Activated CD8-positive, alpha-beta memory T cell treated with anti-CD3 and anti-CD28 coated beads, Interleukin-2, amount 50 U/mL, for 1 hour (primary cell): ENCODE measurements around the gene MYO1G.

Source experiments
- DNase-seq: peaks from one replicate; pipeline ENCODE4 v3.0.0-alpha.2; 2020; ENCODE audit errors: extremely low read depth

MYO1G gene

DNA sequence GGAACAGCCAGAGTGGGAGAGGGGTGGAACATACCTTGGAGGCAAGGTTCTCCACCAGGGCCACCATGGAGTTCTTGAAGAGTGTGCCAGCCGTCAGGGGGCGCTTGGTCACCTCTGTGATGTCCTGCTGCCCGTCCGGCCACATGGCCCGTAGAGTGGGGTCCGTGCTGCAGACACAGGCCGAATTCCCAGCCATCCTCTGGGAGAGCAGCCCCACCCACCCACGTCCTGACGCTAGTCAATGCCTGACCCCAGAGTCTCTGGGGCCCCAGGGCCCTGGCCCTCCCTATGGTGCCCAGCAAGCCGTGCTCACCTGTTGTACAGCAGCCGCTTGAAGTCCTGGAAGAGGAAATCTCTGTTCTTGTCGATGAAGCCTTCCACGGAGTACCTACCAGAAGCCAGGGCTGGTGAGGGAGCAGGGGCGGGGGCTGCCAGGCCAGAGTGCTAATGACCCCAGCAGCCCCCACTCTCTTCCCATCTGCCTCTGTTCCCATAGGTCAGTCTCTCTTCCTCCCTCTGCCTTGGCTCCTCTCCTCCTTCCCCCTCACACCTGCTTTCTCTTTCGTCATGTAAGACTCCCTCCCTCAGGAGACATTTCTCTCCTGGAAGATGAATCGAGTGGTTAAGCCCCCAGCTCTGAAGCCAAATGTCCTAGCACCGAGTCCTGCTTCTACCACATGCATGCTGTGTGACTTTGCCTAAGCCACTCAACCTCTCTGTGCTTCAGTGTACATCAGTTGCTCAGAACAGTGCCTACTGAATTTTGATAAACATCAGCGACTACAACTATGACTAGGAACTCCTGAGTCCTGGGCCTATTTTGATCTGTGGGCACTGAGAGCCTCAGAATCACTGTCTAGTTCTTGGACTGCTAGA is 11.0 kb downstream of the MYO1G start:
- DNase-seq: no peak

DNA sequence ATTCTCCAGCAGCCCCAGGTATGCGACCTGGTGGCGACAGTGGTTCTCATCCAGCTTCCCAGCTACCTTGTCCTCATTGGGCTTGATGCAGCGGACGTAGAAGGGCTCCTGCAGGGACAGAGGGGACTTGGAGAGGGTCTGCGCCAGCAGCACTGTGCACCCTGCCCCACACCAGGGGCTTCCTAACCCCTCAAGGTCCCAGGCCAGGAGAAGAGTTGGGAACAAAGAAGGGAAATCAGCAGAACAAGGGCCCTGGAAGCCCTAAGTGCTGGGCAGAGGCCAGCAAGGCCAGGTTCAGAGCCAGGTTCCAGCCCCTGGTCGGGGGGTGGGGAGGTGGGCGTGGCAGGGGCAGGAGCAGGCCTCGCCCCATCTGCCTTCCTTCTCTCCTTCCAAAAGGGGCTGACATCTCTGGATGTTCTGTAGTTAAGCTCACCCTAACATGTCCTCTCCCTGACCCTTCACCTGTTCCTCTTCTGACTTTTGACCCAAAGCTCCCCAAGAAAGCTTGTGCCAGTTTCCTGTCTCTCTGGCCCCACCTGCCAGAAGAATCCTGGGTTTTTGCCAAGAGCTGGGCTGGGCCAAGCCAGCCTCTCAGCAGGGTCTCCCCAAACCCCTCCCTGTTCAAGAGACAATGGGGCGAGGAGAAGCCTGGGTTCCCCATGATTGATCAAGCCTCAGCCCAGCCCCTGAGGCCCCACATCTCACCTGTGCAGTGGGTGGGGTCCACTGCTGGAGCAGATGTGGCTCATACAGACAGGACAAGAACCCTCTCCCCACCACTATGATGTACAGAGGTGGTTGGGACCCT is 11.9 kb downstream of the MYO1G start:
- no peak for DNase-seq

DNA sequence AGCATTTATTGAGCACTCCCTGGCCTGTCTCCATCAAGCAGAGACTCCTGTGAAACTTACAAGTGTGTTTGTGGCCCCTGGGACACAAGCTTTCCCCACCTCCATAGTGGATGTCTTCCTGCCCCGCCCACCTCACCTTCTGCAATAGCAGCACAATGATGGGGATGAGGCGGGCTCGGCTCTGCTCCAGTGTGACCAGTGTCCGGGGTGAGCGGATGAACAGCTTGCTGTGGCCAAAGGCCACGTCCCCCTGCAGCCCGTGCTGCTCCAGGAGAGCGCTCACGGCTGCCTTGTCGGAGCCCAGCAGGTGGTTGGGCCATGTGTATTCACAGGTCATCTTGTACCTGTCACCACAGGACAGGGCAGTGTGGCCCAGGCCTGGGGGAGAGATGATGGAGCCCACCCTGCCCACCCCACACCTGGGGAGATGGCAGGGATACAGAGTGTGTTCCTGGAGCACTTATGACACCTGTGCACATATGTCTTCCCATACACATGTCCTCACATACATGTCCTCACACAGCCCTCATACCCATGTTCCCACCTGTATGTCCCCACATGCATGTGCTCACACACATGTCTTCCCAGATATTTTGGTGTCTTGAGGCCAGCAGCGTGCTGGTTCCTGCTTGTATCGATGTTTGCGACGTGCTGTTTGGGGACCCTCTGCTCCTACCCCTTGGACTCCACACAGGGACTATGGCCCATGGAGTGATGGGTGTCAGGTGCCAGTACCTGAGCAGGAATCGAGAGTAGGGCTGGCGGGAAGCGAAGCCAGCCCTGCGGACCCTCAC is 12.7 kb downstream of the MYO1G start:
- no peak for DNase-seq

DNA sequence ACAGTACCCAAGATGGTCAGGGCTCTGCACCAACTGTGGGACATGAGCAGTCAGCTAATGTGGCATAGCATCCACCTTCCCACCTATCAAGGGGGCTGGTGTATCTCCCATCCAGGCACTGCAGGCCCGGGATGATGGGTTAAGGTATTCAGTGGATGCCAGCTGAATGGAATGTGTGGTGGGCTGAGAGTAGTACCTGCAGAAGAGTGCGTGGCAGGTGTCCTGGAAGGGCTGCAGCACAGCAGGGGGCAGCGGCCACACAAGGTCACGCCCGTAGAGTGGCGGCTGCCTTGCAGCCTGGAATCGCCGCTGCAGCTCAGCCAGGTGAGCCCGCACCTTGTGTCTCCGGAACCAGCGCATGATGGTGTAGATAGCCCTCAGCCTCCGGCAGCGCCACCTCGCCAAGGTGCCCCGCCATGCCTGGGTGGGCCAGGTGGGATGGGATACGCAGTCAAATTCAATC is 13.3 kb downstream of the MYO1G start:
- DNase-seq: no peak

DNA sequence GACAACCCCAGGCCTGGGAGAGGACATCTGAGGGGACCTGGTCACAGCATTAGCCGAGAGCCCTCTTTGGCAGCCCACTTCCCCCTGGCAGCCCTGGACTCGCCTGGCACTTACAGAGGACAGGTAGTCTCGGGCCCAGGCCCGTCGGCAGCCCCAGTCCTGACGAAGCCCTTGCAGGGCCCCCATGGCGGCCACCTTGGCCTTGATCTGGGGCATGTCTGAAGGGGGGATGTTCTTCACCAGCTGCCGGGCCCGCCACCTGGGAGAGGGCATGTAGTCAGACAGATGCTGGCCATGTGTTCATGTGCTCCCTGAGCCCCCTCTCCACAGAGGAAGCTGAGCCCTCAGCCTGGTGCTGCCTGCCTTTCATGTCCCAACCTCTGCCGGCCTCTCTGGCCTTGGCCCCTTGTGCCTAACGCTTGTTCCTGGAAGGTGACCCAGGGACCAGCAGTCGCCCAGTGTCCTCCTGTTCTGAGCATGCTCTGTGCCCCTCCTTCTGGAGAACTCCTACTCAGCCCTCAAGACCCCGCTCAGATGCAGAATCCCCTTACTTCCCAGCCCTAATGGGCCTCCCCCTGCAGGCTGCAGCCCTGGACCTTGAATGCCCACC is 13.9 kb downstream of the MYO1G start:
- DNase-seq: no peak

DNA sequence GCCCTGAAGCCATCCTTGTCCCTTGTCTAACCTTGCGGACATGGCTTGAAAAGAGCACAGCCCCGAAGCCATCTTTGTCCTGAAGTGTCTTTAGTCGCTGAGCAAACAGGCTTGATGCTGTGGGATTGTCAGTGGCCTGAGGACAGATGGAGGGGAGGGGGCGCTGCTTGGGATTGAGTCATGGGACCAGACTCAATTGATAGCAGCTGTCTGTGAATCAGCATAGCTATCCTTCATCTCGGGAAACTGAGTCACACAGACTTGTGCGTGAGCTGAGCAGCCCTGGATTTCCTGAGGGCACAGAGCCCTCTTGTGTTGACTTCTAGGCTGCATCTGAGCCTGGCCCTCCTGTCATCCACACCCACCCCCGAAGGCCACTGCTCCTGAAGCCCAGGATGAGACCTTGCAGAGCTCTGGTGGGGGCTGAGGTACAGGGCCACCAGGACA is 14.4 kb downstream of the MYO1G start:
- no peak for DNase-seq

DNA sequence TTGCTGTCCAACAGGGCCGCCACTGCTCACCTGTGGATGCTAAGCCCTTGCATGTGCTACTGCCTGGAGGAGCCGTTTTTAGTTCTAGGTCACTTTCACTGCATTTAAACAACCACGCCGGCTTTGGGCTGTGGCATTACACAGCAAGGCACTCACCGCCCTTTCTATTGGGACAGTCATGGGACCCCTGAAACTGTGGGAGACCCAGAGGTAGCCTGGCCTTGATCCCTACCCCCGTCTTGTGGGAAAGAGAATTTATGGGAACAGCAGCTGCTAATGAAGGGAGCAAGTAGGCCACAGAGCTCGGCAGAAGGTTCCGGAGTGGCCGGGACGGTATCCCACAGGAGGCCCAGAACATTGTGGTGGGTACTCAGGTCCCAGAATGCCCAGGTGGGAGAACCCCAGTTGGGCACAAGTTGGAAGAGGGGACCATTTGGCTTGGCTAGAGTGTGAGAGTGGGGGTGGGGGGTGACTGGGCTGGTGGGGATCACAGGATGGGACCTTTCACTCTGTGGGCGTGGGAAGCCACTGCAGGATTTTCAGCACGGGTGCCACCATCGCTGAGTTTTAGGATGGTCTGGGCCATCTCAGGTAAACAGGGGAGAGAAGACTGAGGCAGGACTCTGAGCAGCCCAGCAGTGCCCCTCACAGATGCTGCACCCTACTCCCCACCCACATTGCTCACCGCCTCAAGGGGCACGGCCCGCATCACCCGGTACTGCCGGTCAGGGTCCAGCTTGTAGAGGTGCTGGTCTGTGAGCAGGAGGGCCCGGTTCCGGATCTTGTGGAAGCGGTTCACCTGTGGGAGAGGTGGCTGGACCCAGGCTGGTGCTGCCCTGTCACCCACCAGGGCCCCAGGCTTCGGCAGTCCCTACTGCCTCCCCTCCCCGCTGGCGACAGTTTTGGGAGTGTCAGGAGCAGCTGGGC is 15.2 kb downstream of the MYO1G start:
- DNase-seq: no peak

DNA sequence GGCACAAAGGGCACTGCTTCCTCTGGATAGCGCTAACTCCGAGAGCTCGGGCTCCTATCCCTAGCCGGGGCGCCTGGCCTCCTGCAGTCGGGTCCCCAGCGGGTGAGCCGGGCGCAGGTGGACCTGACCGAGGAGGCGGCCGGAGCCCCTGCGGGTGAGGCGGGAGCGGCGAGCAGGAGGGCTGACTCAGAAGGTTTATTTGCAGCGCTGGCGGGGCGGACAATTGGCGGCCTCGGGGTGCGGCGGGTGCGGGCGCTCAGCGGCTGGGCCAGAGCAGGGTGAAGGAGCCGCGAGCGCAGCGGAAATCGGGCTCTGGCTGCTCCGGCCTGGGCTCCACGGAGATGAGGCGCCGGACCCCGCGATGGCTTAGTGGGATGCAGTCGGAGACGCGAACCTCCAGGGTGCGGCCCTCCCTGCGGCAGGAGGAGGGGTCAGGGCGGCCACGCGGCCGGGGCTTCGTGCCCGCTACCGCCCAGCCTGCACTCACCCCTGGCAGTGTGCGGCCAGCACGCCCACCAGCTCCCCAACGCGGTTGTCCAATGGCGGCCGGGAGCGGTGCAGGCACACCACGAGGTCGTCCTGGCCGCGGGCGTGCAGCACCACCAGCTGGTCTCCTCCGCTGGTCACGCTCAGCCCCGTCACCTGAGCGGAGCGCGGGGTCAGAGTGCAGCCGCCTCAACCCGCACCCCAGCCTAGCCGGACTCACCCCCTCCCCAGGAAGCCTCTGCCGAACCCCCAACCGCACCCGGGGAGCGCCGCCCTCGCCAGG is 16.1 kb downstream of the MYO1G start:
- no peak for DNase-seq

DNA sequence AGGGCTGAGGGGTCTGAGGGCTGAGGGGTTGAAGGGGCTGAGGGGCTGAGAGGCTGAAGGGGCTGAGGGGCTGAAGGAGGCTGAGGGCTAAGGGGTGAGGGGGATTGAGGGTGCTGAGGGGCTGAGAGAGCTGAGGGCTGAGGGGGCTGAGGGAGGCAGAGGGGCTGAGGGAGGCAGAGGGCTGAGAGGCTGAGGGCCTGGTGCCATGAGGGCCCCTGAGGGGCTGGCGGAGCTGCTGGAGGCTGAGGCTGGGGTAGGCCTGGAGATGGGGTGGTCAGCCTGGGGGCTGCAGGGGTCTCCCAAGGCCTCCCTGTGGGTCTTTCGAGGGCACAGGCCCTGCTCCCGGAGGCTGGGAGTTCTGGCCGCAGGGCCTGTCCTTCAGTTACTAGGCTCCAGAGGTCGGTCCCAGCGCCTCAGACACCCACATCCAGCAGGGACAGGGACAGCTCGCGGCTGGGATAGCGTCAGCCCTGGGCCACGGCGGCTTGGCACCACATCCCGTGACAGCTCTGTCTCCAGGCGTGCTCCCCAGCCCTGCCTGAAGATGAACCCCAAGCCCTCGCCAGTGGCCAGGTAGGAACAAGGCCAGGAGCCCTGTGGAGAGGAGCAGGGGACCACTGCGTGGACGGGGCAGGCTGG is 16.9 kb downstream of the MYO1G start:
- no peak for DNase-seq

DNA sequence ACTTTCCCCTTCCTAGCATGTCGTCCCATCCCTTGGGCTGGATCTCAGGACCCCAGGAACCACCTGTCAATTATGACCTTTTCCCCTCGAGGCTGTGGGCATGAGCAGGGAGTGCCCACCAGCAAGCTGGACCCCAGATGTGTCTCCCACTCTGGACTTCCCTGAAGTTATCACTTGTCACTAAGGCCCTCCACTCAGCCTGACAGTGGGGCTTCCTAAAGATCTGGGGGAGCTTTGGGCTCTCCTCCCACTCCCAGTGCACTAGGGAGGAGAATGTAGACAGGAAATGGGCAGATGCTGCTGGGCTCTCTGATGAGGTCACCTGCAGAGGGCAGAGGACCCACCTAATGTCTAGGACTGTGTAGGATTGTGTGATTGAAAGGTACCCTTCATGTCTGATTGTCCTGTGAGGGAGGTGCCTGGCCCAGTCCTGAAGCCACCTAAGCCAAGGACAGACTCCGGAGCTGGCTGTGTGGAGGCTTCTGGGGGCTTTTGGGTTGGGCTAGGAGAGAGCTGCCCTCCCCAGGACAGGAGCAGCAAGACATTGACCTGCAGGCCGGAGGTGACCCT is 18.7 kb downstream of the MYO1G start:
- no peak for DNase-seq

DNA sequence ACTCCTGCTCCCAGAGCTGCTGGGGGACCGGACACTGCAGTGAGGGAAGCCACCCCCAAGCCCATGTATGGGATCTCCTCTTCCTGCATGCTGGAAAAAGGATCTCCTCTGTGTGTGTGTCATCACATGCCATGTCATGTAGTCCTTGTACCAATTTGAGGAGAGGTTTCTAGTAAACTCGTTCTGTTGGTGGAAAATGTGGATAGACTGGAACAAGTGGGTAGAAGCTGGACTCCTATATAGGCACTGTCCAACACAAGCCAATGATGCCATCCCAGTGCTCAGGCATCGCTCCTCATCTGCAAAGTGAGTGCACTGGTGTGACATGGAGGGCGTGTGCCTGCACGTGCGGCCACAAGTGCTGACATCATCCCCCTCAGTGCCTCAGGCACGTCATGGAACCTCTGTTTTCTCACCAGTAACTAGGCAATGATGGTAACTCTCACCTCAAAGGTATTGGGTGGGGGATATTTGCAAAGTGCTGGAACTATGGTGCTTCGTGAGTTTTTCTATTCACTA is 19.3 kb downstream of the MYO1G start:
- peak; percentile 37 for DNase-seq

DNA sequence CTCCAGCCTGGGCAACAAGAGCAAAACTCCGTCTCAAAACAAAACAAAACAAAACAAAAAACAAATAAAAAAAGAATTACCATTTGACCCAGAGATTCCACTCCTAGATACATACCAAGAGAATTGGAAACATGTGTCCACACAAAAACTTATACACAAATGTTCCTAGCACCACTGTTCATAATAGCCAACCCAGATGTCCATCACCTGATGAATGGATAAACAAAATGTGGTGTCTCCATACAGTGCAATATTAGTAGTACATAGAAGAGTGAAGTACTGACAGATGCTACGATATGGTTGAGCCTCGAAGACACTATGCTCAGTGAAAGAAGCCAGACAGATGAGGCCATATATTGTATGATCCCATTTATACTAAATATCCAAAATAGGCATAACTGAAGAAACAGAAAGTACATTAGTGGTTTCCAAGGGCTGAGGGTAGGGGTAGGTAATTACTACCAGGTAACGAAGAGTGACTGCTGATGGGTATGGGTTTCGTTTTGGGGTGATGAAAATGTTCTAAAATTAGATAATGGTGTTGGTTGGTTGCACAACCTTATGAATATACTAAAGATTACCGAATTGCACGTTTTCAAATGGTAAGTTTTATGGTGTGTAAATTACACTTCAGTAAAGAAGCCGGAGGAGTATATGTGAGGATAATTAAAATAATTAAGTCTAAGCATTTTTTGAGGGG is 20.0 kb downstream of the MYO1G start:
- DNase-seq: no peak

DNA sequence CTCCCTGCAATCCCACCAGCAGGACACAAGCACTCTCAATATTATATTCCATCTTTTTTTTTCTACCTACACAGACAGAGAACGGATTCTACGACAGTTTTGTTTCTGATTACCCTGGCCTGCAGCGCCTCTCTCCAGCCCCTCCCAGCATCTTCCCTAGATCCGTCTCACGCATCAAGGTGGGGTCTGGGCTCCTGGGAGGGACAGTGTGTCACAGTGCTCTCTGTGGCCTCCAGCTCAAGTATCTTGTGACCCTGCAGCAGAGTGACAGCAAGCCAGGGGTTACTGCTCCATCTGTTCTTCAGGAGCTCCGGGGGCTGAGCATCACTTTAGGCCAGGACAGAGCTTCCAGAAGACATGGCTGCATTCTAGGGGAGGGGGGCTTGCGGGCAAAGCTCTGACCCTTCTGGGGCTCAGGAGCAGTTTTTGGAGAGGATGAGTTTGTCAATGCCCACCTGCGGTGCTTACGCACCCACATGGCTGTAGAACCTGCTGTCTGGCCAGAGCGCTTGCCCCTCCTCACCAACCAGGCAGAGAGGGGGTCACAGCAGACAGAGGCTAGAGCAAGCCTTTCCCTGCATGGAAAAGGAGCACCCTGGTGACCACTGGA is 22.6 kb downstream of the MYO1G start:
- DNase-seq: no peak

DNA sequence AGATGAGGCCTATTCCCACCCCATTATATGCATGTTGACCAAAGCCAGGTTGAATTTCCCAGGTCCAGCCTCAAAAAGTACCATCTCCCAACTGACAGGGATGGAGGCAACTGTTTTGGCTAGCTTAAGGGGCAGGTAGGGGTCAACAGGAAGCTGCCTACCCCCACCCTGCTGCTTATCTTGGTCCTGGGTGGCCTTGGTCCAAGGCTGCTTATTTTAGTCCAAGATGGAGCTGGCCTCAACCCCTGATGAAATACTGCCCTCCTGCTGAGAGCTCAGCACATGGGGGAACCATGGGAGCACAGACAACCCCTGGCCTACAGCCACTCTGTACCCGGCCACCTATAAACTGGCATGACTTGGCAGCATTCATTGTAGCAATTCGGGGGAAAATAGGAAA is 23.1 kb downstream of the MYO1G start:
- DNase-seq: no peak

DNA sequence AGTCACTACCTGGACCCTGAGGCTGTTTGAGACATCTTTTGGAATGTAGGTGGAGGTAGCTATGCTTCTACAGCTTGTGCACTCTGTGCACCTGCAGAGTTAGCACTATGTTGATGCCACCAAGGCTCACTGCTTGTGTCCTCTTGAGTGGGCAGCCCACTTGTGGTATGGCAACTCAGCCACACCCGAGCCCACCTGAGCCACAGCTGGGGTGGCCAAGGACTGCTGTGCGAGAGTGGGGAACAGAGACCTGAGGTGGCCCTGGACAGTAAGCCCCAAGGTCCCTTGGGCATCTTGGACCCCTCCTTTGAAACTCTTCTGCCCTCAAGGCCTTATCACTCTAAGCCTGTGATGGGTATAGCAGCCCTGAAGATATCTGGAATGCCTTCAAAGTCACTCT is 25.7 kb downstream of the MYO1G start:
- DNase-seq: no peak

DNA sequence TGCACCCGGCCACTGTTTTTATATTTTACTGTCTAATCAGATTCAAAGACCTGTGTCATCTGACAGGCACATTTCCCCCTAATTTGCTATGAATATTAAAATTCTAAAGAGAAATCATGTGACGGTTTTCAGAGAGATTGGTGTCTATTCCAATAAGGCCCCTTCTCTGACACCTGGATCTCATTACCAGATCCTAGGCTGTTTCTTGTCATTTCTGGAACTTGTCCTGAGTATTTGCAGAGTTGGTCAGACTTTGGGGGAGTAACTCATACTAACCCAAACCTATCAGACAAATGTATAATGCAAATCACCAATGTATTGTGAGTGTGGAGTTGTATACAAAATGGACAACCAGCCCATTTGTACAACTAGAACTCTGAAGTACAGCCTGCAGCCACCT is 29.5 kb downstream of the MYO1G start:
- DNase-seq: no peak

DNA sequence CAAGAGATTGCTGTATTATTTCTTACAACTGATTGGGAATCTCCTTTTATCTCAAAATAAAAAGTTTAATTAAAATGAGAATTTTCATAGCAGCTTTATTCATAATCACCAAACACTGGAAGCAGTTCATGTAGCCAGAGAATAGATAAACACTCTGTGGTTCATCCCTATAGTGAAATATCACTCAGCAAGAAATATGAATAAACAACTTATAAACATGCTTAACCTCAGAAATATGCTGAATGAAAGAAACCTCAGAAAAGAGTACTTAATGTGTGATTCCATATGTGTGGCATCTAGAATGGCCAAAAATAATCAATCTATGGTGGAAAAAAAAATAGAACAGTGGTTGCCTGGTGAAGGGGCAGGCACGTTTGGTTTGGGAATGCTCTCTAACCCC is 33.3 kb downstream of the MYO1G start:
- no peak for DNase-seq

DNA sequence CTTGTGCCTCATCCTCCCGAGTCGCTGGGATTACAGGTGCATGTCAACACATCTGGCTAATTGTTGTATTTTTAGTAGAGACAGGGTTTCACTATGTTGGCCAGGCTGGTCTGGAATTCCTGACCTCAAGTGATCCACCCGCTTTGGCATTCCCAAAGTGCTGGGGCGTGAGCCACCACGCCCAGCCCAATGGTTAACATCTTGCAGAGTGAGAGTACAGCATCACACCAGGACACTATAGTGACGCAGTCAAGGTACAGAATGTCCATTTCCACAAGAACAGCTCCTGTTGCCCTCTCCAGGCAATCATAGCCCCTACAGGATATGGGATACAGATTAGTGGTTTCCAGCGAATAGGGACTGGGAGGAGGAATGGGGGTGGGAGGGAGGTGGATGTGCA is 34.0 kb downstream of the MYO1G start:
- DNase-seq: no peak
